Measurements from ENCODE around the gene RGS1. TPM values are rescaled to one million over a fixed set of nuclear protein-coding genes. Genes with fewer than 3 reads are reported as not detected.

The RGS1 gene
- total and polyA plus RNA-seq, 5 experiments from 2014 or later, result 0.58 to 37.6 (median 3.9) TPM

DNA sequence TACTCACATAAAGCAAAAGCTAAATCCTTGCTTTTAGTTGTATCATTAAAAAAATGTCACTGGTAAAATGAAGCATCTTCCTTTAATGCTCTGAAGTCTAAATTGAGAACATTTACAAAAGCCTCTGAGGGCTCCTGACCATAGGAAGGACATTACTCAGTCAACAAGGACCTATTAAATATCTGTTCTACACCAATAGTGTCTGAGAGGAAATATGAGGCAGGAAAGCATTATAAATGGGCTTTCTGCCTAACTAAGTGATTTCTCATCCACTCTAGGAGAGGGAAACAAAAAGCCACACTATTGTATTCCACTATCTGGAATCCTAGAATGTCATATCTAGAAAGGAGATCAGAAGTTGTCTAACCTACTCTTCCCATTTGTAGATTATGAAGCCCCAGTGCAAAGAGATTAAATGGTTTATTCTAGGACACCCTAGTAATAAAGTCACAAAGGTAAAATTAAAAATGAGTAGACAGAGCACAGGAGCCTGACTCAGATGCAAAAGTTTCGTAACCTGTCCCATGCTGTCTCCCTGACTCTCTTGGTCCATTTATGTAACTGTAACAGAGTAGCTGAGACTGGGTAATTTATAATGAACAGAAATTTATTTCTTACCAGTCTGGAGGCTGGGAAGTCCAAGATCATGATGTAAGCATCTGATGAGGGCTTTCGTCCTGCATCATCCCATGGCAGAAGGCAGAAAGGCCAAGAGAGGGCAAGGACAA lies 17.6 kb downstream of the RGS1 start:
- no peaks in the 10 kb centered on the region for H3K9me3 Mint-ChIP-seq
- no peak overlapping the region for H3K27ac Mint-ChIP-seq
- no peak overlapping the region for H3K4me3 Mint-ChIP-seq
- no peaks in the 10 kb centered on the region for H3K36me3 Mint-ChIP-seq
- no peak for ATAC-seq
- POLR2A ChIA-PET, result no interaction called here
- DNase-seq, result no peak
- H3K4me1 Mint-ChIP-seq, result no peaks in the 10 kb centered on the region
- H3K27me3 Mint-ChIP-seq, result peaks cover 0 to 30% (median 12%) of the 10 kb centered on the region in 5 donors

DNA sequence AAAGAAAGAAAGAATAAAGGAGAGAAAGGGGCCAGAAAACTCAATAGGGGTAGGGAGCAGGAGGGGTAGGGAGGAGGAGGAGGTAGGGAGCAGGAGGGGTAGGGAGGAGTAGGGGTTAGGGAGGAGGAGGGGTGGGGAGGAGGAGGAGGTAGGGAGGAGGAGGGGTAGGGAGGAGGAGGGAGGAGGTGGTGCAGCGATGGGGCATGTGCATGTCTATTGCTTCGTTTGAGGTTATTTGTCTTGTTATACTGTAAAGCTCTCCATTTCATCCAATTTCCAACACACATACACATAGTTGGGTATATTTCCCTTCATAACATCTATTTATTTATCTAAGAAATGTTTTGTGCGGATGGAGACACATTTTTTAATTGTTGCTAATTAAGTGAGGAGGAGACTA lies 19.7 kb downstream of the RGS1 start:
- ATAC-seq (no peak), DNase-seq (no peak)
- POLR2A ChIA-PET, result no interaction called here
- no peak overlapping the region for H3K4me3 Mint-ChIP-seq
- H3K36me3 Mint-ChIP-seq, result no peaks in the 10 kb centered on the region
- H3K27me3 Mint-ChIP-seq, result peaks cover 0 to 24% (median 6%) of the 10 kb centered on the region in 5 donors
- no peaks in the 10 kb centered on the region for H3K4me1 Mint-ChIP-seq
- no peaks in the 10 kb centered on the region for H3K9me3 Mint-ChIP-seq
- no peak overlapping the region for H3K27ac Mint-ChIP-seq

DNA sequence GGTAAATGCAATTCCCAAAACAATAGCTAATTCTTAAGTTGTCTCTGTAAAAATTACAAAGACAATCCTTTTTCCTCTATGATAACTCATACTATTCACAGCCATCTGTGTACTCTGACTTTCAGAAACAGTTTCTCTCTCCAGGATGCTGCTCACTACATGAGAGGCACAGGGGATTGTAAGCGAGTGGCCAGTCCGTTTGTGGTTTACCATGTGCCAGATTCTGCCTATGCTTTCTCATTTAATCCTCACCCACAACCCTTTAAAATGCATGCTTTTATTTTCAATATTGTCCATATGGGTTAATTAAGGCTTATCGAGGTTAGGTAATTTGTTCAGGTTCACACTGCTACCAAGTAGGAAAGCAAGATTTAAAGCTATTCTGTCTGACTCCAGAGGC lies 23.0 kb downstream of the RGS1 start:
- no peak for ATAC-seq
- POLR2A ChIA-PET, result no interaction called here

DNA sequence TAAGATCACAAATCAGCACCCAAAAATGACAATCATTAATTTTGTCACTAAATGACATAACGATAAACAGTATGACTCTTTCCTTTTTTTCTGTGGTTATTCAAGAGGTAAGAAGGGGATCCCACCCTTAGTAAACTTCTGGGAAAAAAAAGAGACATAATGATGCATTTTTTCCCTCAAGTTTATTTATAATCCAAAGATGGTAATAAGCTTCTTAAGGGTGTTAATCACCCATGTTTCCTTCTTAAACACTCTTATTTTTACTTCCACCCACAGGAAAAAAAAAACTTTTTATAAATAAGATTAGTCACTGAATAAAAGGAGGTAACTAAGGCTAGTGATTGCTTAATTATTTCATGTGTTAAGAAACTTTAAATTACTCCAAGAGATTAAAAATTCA lies 24.7 kb downstream of the RGS1 start:
- Mint-ChIP-seq H3K4me3 (no peak overlapping the region), H3K9me3 (no peaks in the 10 kb centered on the region), H3K4me1 (peaks cover 0 to 20% (median 0%) of the 10 kb centered on the region in 4 donors), H3K36me3 (no peaks in the 10 kb centered on the region), H3K27ac (no peak overlapping the region), H3K27me3 (peaks cover 0 to 5% (median 0%) of the 10 kb centered on the region in 5 donors)
- POLR2A ChIA-PET, result interaction anchor here (0.7 kb wide), 1 partner anchor 71 kb away, joined by 3 read pairs; no protein-coding TSS in a partner anchor
- ATAC-seq (no peak), DNase-seq (no peak)

More for the DNA sequence above, 23.0 kb downstream of the RGS1 start:
- no peaks in the 10 kb centered on the region for H3K9me3 Mint-ChIP-seq
- no peak overlapping the region for H3K27ac Mint-ChIP-seq
- peaks cover 0 to 20% (median 4%) of the 10 kb centered on the region in 5 donors for H3K27me3 Mint-ChIP-seq
- H3K4me1 Mint-ChIP-seq, result peaks cover 0 to 16% (median 0%) of the 10 kb centered on the region in 4 donors
- no peak overlapping the region for H3K4me3 Mint-ChIP-seq
- DNase-seq, result no peak
- no peaks in the 10 kb centered on the region for H3K36me3 Mint-ChIP-seq

DNA sequence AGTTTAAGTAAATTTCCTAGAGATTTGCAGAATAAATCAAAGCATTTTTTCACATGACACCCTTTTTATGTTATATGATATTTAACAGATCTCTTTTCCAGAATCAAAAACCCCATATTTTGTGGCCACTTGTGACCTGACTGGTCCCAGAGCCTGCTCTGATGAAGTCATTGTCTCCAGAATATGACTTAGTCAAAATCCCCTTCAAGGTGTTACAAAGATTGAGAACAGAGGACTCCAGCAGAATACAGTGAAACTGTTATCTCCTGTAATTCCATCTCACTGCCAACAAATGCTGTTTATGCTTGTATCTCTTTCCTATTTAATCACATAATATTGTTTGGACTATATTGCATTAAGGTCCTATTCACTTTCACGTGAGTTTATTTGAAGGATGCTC lies 25.6 kb downstream of the RGS1 start:
- ATAC-seq (no peak), DNase-seq (no peak)
- no peaks in the 10 kb centered on the region for H3K36me3 Mint-ChIP-seq
- no peaks in the 10 kb centered on the region for H3K9me3 Mint-ChIP-seq
- peaks cover 0 to 23% (median 0%) of the 10 kb centered on the region in 4 donors for H3K4me1 Mint-ChIP-seq
- no peak overlapping the region for H3K4me3 Mint-ChIP-seq
- peaks cover 0 to 2% (median 0%) of the 10 kb centered on the region in 5 donors for H3K27me3 Mint-ChIP-seq
- no peak overlapping the region for H3K27ac Mint-ChIP-seq
- POLR2A ChIA-PET, result no interaction called here

DNA sequence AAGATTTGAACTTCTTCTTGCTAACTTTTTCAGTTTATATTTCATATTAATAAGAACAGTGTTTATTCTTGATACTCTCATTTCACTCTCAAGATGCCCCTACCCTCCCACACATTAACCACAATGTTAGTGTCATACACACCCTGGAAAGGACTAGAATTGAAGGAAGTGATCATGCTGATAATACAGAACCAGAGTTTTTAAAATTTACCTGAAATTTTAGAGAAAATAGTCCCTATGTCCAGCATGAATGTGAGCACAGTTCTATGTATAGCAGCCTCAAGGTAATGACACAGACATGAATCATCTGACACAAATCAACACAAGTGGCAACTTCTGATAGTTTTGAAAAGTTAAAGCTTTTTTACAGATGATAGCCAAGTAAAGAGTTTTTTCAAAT lies 26.0 kb downstream of the RGS1 start:
- no peak for DNase-seq
- H3K4me3 Mint-ChIP-seq, result no peak overlapping the region
- POLR2A ChIA-PET, result no interaction called here
- peak overlapping the region in 1 of 10 donors; percentile 8 for H3K27ac Mint-ChIP-seq
- no peak for ATAC-seq
- H3K4me1 Mint-ChIP-seq, result peaks cover 0 to 25% (median 0%) of the 10 kb centered on the region in 4 donors
- H3K36me3 Mint-ChIP-seq, result no peaks in the 10 kb centered on the region
- H3K27me3 Mint-ChIP-seq, result peaks cover 0 to 2% (median 0%) of the 10 kb centered on the region in 5 donors
- H3K9me3 Mint-ChIP-seq, result no peaks in the 10 kb centered on the region

DNA sequence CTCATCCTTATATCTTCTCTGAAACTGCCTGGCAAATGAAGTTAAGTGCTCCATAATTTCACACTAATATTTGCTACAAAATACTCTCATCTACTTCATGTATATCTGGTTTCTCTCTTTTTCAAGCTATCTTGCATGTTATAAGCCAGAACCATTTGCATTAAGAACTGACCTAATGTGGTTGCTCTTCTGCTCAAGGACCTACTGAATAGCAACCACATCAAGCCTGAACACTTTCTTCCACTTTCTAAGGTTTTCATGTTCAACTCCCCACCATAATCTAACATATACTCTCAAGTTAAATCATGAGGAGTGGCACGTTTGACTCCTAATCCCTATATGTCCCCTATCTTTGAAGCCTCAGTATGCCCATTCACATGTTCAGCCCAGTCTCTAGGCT lies 27.2 kb downstream of the RGS1 start:
- no peak for DNase-seq
- H3K4me3 Mint-ChIP-seq, result no peak overlapping the region
- no peak for ATAC-seq
- peaks cover 0 to 2% (median 0%) of the 10 kb centered on the region in 5 donors for H3K27me3 Mint-ChIP-seq
- no peaks in the 10 kb centered on the region for H3K9me3 Mint-ChIP-seq
- H3K4me1 Mint-ChIP-seq, result peaks cover 0 to 25% (median under 1%) of the 10 kb centered on the region in 4 donors
- no peak overlapping the region for H3K27ac Mint-ChIP-seq
- H3K36me3 Mint-ChIP-seq, result no peaks in the 10 kb centered on the region
- POLR2A ChIA-PET, result no interaction called here

DNA sequence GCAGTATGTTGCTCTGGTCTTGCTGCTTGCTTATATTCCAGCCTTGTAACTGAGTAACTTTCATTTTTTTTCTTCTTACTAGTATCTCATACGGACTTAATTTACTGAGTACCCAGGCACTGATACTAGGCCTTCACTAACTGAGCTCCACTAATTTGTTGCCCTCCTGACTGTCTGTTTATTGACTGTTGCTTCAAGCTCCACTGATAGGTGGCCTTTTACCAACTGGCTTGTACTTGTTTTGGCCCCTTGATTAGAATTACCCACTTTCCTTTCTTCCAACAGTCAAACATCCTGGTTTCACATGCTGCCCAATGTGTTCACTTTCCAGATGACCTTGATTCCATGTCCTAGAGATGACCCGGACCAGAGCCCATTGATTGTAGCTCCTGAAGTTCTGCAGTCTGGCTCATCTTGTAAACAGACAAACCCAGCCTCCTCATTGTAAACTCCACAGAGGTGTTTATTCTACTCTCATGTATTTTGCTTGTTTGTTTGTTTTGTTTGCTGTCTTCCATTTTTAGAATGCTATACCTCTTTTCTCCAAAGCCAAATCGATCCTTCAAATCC lies 27.7 kb downstream of the RGS1 start:
- no peaks in the 10 kb centered on the region for H3K36me3 Mint-ChIP-seq
- peaks cover 0 to 26% (median 1%) of the 10 kb centered on the region in 4 donors for H3K4me1 Mint-ChIP-seq
- no peak overlapping the region for H3K27ac Mint-ChIP-seq
- ATAC-seq (no peak), DNase-seq (no peak)
- POLR2A ChIA-PET, result no interaction called here
- H3K4me3 Mint-ChIP-seq, result no peak overlapping the region
- peaks cover 0 to 5% (median 0%) of the 10 kb centered on the region in 5 donors for H3K27me3 Mint-ChIP-seq
- no peaks in the 10 kb centered on the region for H3K9me3 Mint-ChIP-seq

DNA sequence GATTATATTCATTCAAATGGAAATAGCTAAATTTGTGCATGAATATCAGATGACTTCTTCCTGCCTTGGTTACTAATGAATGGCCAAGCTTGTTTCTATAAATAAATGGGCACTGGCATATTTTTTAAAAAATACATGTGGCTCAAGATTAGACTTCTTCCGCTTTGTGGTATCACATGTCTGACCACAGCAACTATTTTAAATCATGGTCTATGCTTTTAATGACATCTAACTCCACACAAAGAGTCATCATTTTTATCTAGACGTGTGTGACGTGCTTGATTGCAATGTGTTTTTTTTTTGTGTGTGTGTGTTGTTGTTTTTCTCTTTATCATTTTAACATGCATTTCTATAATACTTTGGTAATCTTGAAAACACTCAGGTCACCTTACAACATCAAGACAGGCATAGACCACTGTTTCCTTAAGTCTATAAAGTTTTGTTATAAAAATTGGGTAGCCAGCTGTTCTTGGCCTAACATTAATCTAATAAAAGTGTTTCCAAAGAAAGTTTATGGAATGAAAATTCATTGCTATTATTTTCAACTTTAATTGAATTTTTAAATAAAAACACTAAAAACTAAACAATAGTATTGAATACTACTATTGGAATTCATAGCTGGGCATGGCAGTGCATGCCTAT lies 29.5 kb downstream of the RGS1 start:
- Mint-ChIP-seq H3K9me3 (no peaks in the 10 kb centered on the region), H3K4me3 (no peak overlapping the region), H3K27me3 (peaks cover 0 to 5% (median 0%) of the 10 kb centered on the region in 5 donors), H3K27ac (peak overlapping the region in 1 of 10 donors; percentile 24), H3K4me1 (peaks cover 11 to 42% (median 15%) of the 10 kb centered on the region in 4 donors), H3K36me3 (no peaks in the 10 kb centered on the region)
- ATAC-seq (no peak), DNase-seq (no peak)
- POLR2A ChIA-PET, result no interaction called here

DNA sequence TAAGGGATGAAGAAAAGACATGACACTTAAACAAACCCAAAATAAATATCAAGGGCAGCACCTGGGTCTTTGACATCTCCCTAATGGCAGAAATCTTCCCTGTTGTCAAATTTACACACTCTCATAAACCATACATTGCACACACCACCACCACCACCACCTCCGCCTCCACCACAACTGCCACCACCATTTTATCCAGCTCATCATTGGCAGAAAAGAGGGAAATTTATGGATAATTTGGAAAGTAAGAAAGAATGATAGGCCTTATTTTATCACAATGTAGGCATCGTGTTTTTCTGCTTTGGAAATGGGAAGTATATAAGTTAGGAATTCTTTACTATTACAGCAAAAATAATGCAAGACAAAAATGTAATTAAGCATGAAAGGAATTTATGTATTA lies 33.1 kb downstream of the RGS1 start:
- Mint-ChIP-seq H3K4me3 (peak overlapping the region in 6 of 10 donors; percentile 11 to 82 (median 56)), H3K4me1 (peaks cover 11 to 25% (median 15%) of the 10 kb centered on the region in 4 donors), H3K36me3 (no peaks in the 10 kb centered on the region), H3K9me3 (no peaks in the 10 kb centered on the region), H3K27ac (peak overlapping the region in 9 of 10 donors; percentile 40 to 93 (median 89)), H3K27me3 (peaks cover 0 to 7% (median 0%) of the 10 kb centered on the region in 5 donors)
- no peak for ATAC-seq
- POLR2A ChIA-PET, result interaction anchor here (0.6 kb wide), 1 partner anchor 173 kb away, joined by 6 read pairs; no protein-coding TSS in a partner anchor
- DNase-seq, result no peak

DNA sequence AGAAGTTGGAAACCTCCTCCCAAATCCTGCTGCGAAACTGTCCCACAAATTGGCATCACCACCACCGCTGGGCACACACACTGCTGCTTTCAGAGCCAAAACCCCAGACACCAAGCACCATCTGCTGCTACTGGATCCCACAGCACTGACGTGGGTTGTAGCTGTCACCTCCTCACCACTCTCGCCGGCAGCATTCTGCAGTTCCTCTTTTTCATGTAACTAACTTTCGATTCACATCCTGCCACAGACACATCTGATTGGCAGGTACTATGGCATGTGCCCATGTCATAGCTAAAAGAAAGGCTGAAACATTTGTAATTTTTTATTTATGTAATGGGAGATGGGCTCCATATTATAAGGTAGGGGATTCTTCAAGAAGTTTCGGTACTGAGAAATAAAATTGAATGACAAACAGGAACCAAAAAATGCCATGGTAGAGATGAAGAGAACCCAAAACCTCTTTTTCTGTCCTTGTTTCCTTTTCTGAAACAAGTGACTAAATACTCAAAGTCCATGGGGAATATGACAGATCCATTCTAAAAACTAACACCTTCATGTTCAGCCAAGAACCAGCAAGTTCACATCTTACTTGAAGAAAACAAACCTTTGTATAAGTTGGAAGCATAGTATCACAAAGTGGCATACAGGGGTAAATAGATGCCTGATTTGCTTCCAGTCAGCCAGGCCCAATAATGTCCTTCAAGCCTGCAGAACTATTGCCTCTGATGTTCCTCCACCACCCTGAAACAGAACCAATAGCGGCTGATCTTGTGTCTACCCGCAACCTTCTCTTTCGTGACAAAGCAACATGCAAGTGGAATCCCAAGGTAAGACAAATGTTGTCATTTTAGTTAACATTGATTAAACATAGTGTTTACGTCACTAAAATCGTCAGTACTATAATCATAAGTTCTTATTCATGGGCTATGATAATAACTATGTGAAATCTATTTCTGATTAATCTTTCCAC lies 33.8 kb downstream of the RGS1 start:
- ATAC-seq (peak; percentile 96 to 97), DNase-seq (peak; percentile 5 to 77 (median 58))
- H3K27ac Mint-ChIP-seq, result peak overlapping the region; percentile 27 to 93 (median 88)
- peaks cover 11 to 25% (median 15%) of the 10 kb centered on the region in 4 donors for H3K4me1 Mint-ChIP-seq
- H3K36me3 Mint-ChIP-seq, result no peaks in the 10 kb centered on the region
- peak overlapping the region; percentile 5 to 82 (median 51) for H3K4me3 Mint-ChIP-seq
- peaks cover 0 to 8% (median 0%) of the 10 kb centered on the region in 5 donors for H3K27me3 Mint-ChIP-seq
- no peaks in the 10 kb centered on the region for H3K9me3 Mint-ChIP-seq
- POLR2A ChIA-PET, result interaction anchor here (0.6 kb wide), 1 partner anchor 174 kb away, joined by 6 read pairs; no protein-coding TSS in a partner anchor
